Stimulated activated CD4-positive, alpha-beta T cell treated with anti-CD3 and anti-CD28 coated beads, Interleukin-15, amount 100 ng/mL, for 1 hour (primary cell): ENCODE measurements around the gene SLC25A52.
"Not testable (repeated sequence)": the region's sequence is repeated elsewhere in the genome, so short reads cannot be mapped to it uniquely, and the experiment has no call there.

Experiments used
- DNase-seq, 2 donors: peaks; one replicate each; pipeline ENCODE4 v3.0.0-alpha.2; 2020; ENCODE audit warnings: low read depth in 1 of 2, low spot score in 1 of 2

Gene SLC25A52, protein sequence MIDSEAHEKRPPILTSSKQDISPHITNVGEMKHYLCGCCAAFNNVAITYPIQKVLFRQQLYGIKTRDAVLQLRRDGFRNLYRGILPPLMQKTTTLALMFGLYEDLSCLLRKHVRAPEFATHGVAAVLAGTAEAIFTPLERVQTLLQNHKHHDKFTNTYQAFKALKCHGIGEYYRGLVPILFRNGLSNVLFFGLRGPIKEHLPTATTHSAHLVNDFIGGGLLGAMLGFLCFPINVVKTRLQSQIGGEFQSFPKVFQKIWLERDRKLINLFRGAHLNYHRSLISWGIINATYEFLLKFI

DNA sequence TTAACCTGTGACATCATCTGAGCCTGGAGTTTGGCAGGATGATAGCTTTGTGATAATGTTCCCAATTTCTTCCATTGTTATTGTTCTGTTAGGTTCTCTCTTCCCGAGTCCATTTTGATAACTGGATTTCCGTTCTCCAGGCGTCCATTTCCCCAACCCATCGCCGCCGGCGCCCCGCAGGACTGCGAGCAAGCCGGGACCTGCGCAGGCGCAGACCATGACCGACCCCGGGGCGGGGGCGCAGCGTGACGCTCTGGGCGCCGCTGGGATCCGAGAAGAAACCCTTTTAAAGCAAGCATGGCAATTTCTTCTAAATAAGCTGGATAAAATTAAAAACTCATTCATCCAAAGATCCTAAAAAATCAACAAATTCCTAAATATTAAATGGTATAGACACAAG is at the start of gene SLC25A52:
Gene SLC25A52, minus strand, starts transcription at position 186 of the 400 bp plus-strand sequence. CDS start 219 bp downstream, outside the sequence.
- DNase-seq = no peak

DNA sequence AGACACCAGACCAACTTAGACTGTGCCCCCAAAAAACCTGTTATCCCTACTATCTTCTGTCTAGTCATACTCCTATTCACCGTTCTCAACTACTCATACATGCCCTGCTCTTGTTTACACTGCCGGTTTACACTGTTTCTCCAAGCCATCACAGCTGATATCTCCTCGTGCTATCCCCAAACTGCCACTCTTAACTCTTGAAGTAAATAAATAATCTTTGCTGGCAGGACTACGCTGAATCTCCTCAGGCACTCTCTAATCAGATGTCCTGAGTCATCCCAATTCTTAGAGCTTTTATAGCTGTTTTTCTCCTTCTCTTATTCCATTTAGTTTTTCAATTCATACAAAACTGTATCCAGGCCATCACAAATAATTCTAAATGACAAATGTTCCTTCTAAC is 48.4 kb upstream of the SLC25A52 start:
- DNase-seq = not testable (repeated sequence)

DNA sequence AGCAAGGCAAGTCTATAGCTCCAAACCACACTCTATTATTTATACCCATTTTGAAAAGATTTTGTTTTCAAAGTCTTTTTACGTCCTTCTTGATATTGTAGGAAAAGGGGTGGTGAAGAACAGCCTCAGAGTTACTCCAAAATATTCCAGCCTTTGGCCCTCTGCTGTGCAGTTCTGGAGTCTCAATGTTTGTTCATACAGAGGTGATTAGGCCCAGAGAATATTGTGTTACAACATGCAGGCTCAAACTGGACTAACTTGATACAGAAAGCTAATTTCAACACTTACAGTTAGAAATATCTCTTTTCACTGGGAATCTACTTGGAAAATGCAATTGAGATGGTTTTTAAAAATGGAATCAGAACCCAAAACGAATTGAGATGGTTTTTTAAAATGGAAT is 40.4 kb upstream of the SLC25A52 start:
- no peak for DNase-seq

DNA sequence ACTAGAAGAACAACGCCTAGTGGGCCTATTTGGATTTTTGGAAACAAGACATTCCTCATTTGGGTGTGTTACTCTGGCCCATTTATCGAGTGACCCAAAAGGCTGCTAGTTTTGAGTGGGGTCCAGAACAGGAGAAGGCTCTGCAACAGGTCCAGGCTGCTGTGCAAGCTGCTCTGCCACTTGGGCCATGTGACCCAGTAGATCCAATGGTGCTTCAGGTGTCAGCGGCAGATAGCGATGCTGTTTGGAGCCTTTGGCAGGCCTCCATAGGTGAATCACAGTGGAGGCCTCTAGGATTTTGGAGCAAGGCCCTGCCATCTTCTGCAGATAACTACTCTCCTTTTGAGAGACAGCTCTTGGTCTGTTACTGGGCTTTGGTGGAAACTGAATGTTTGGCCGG is 38.6 kb upstream of the SLC25A52 start:
- DNase-seq = not testable (repeated sequence)

- DNase-seq = no peak
Observed at GRCh38 chr18:31798399-31798798, 37.7 kb upstream of the SLC25A52 start.

DNA sequence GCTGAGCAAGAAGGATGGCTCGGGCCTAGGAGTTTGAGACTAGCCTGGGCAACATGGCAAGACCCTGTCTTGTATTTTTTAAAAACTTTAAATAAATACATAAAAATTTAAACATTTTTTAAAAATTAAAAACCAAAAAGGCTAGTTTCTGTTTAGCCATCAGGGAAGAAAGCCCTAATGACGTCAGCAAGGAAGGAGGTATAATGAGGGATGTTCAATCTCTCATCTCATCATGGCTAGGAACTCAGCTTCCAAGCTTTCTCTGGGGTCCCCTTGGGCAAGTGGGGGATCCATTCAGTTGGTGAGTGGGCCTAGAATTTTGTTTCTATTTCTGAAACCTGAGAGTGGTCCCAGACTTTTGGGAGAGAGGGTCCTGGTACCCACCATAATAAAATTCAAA is 35.1 kb upstream of the SLC25A52 start:
- DNase-seq = no peak

- no peak for DNase-seq
Observed at GRCh38 chr18:31793531-31793930, 32.9 kb upstream of the SLC25A52 start.

DNA sequence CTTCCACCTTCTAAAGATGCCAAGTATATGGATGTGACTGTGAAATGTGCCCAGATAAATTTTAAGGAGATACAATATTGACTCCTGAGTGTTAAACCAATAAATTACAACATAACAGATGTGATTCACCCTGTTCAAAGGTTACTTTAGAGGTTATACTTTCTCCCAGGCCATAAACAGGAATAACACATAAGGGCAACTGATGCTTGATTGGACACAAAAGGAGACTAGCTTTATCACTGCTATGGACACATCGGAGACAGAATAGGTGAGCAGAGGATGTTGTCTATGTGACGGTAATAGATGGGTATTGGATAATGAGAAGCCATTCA is 31.9 kb upstream of the SLC25A52 start:
- DNase-seq = no peak

- no peak for DNase-seq
Observed at GRCh38 chr18:31791817-31792579, 31.3 kb upstream of the SLC25A52 start.

DNA sequence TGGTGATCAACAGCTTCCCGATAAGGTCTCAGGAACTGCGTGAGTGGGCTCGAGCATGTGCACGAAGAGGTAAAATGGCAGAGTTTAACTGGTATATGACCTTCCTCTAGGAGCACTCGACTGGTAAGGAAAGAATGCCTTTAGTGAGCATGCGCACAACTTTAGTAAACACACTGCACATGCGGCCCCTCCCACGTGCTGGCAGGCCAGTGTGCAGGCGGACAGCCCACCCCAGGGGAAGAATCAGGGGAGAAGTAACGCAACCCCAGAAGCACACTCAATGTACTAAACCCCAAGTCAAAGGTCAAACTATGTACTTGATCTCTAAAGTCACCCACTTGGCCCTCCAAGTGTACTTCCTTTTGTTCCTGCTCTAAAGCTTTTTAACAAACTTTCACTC is 28.7 kb upstream of the SLC25A52 start:
- no peak for DNase-seq

- DNase-seq = no peak
Observed at GRCh38 chr18:31783059-31783458, 22.4 kb upstream of the SLC25A52 start.

GRCh38 chr18:31778391-31778950 is 17.8 kb upstream of the SLC25A52 start:
- DNase-seq = no peak

DNA sequence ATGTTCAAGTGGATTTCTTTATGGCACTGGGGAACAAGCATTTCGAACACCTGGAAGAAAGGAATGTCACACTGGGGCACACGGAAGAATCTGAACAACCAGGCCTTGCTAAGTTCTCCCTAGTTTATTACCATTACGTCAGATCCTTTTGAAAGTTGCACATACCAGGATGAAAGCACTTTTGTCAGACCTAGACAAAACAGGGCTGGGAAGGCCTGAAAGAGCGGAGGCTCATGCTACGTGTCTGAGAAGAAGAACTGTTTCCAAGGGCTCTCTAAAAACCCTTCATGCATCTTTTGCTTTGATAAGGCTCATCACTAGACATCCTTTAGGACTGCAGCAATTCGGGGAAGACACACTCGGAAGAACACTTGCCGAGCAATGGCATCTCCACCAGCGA is 15.4 kb upstream of the SLC25A52 start:
- no peak for DNase-seq

DNA sequence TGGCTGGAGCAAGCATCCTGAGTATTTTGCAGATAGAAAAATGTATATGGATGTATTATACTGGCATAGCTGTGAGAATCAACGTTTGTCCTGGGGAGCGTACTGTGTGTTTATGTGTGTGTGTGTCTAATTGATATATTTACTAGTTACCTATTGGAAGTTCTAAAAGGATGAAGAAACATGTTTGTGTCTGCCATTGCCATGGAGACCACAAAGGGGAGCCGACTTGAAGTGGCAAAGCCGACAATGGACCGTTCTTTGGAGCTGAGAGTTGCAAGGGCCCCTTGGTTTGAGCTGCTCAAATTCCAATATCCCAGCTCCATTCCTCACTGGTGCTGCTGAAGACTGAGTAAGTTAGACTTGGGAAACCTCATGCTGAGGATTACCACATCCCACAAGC is 14.3 kb upstream of the SLC25A52 start:
- no peak for DNase-seq

- no peak for DNase-seq
Observed at GRCh38 chr18:31774477-31774785, 13.8 kb upstream of the SLC25A52 start.

- DNase-seq = no peak
Observed at GRCh38 chr18:31773774-31774476, 13.2 kb upstream of the SLC25A52 start.

GRCh38 chr18:31772699-31773098 is 12.0 kb upstream of the SLC25A52 start:
- DNase-seq = no peak

GRCh38 chr18:31750273-31750672 is 10.4 kb downstream of the SLC25A52 start:
- no peak for DNase-seq

DNA sequence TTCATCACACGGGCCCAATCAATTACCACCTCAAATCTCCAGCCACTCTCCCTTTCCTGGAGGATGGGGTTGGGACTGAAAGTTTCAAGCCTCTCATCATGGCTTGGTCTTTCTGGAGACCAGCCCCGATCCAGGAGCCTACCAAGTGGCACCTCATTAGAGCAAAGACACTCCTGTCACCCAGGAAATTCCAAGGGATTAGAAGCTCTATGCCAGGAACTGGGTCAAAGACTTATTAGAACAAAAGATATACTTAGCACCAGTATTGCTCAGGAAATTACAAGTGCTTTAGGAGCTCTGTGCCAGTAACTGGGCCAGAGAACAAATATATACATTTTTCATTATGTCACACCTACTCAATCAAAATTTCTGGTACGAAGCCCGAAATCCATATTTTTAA is 14.3 kb downstream of the SLC25A52 start:
- DNase-seq = no peak

- DNase-seq = no peak
Observed at GRCh38 chr18:31744321-31745067, 16.2 kb downstream of the SLC25A52 start.

DNA sequence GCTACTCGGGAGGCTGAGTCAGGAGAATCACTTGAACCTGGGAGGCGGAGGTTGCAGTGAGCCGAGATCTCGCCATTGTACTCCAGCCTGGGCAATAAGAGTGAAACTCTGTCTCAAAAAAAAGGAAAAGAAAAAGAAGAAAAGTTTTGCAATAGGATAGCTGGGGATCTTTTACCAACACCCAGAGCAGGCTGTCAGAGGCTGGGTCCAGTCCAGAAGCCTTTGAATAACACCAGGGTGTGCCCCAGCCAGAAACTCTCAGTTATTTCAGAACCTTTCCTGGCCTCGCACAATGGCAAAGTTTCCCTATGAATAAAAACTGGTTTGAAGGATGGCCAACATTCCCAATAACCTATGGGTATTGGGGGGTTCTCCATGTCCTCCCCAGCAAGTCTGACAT is 17.1 kb downstream of the SLC25A52 start:
- not testable (repeated sequence) for DNase-seq
